Activated naive CD4-positive, alpha-beta T cell treated with anti-CD3 and anti-CD28 coated beads, Interleukin-2, amount 50 U/mL, for 16 hours (primary cell): Measurements from ENCODE around the gene ULBP2.
"Not testable (repeated sequence)": the region's sequence is repeated elsewhere in the genome, so short reads cannot be mapped to it uniquely, and the experiment has no call there.

Experiments used
- DNase-seq: peaks from one replicate; pipeline ENCODE4 v3.0.0-alpha.2; 2020

ULBP2 gene

DNA sequence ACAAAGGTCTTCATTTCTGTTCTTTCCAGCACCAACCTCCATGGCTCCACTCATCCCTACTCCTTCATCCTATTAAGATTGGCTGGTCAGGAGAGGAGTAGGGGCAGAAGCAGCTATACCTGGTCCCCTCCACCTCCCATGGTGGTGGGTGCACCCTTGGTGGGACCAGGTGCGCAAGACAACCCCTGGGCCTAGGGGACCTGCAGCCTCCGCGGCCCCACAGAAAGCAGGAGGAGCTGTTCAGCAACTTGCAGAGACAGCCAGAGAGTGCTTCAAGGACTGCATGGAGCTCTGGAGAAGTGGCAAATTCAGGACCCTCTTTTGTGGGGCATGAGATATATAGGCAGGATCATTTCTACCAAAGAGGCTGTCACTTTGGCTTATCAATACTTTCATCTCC is 9.8 kb downstream of the ULBP2 start:
- DNase-seq = no peak

DNA sequence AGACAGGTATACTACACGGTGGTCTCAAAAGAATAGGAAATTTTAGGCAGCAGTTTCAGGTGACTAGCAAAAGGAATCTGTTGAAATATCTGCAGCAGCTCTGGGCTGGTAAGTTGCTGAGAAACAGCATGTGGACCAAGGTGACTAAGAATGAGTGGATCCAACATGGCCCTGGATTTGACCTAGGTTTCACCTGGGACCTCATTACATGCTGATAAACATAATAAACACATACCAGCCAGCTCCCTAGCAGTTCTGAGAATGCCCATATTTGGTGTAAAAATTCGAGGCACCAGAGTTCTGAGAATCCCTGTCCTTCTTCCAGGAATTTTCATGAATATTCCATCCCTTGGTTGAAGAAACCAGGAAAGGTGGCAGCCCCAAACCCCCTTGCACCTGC is 11.6 kb downstream of the ULBP2 start:
- not testable (repeated sequence) for DNase-seq

DNA sequence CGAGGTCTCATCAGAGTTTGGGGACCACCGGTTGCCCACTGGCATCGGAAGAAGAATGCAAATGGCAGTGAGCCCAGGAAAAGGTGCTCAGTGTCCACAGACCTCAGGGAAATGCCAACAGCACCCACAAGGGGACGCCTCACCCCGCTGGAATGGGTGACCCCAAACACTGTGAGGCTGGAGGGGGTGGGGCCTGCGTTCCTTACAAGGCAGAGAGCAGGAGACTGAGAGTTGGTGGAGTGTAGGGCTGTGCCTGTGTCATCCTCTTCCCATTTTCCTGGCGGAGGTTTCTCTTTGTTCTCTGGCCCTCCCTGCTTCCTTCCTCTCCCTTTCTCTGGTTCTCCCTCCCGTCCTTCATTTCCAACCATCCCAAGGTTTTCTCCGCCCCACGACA is 12.1 kb downstream of the ULBP2 start:
- not testable (repeated sequence) for DNase-seq

DNA sequence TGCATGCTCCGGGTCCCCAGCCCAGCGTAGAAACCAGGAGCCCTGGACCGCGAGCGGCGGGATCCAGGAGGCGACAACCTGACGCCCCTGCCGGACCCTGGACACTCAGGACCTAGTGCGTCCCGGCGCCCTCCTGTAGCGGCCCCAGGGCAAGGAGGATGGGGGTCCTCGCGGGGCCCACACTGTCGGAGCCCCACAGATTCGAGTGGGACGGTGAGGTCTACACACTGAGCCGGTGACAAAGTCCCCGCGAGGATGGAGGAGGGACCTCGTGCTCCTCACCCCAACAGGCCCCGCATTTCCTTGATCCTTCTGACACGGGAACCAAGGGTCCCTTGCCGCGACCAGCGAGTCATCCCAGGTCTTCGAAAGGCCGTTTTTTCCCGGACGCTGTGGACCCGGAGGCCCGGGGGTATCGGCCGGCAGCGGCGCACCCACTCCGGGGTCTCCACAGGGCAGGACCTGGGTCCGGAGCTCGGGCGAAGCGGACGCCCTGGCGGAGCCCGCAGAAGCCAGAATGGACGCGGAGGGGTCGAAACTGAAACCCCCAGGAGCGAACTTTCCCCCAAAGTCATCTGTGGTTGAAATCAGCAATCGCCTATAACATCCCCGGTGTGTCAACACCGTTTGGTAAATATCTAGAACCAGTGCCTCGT is 12.6 kb downstream of the ULBP2 start:
- not testable (repeated sequence) for DNase-seq

DNA sequence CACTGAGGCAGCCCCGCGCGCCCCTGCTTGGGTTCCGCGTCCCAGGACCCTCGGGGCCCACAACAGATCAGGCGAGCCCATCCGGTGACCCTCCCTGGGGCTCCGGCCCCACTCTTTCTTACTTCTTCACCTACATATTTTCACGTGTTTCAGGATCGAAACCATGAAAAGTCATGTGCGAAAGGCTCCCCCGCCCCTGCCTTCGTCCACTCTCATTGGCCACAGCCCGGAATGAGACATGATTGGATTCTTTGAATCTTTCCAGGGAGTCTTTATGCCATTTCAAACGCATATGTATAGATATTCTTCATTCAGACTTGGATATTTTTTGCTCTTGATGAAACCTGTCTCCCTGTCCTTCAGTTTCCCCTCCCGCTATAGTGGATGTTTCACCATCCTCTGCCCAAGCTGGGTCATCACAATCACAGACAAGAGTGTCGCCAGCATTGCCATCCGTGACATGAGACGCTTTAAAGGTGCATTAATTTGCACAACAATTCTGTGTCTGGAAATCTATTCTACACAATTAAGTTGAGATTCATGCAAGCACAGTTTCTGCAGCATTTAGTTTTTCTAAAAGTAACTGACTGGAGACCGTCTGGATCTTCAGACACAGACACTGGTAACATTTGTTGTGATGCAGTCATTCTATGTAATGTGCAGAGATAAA is 13.3 kb downstream of the ULBP2 start:
- not testable (repeated sequence) for DNase-seq

DNA sequence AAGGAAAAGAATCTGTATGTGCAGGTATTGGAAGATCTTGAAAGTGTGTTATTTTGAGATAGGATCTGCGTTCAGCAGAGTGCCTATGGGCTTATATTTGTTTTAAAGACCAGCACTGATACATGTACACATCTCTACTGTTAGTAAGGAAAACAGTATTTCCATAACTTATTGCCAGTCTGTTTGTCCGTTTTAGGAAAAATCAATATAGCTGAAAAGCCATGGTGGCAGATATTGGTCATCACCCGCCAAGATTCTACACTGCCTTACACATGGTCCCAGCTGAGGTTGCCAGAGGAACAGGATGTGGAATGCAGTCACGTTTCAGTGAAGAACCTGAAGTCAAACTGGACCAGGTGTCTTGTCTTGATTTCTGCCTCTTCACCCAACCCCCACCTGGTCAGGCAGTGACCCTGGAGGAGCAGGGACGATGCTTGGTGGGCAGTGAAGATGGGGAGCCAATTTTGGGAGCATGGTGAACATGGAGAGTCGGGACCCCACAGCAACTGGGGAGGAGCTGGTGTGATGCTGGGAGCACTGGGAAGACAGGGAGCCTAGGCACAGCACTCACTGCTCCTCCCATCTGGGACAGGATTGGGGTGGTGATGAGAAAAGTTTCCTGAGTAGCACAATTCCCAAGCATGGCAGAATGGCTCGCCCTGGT is 14.0 kb downstream of the ULBP2 start:
- DNase-seq = not testable (repeated sequence)

DNA sequence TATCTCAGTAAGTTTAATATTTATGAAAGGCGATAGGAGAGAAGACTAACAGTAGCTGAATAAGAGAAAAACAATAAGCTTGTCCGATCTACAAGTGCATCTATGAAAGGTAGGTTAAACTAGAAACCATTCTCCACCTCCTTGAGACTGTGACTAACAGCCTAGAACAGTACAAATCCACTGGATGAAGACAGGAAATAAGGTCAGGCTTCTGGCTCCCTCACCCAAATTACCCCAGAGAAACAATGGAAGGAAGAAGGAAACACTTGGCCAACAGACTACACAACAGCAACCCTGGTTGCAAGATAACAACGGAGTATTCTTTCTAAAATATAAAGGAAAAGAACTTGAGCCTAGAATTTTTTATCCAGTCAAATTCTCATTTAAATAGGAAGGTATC is 16.3 kb downstream of the ULBP2 start:
- not testable (repeated sequence) for DNase-seq

DNA sequence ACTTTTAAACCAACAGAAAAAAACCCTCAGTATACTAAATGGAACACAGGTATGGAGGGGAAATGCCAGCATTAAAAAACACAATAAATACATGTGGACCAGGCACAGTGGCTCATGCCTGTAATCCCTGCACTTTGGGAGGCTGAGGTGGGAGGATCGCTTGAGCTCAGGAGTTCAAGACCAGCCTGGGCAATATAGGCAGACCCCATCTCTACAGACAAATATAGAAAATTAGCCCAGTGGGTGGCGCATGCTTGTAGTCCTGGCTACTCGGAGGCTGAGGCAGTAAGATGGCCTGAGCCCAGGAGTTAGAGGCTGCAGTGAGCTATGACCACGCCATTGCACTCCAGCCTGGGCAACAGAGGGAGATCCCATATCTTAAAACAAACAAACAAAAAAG is 18.0 kb downstream of the ULBP2 start:
- not testable (repeated sequence) for DNase-seq

DNA sequence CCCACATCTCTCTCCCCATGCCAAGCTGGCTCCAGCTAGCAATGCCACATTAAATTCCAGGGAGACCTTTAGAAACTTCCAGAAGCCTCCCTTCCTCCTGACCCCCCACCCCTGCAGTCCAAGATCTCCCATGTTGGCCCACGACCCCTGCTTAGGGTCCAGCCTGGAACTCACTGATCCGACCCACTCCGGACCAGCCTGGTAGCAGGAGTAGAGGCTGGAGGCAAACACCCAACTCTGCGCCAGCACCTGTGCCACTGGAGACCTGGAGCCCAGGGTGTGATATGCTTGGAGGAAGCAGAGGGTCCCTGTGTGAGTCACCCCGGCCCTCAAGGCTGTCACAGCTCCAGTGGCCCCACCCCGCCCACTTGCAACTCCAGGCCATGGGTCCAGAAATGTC is 18.7 kb downstream of the ULBP2 start:
- no peak for DNase-seq

DNA sequence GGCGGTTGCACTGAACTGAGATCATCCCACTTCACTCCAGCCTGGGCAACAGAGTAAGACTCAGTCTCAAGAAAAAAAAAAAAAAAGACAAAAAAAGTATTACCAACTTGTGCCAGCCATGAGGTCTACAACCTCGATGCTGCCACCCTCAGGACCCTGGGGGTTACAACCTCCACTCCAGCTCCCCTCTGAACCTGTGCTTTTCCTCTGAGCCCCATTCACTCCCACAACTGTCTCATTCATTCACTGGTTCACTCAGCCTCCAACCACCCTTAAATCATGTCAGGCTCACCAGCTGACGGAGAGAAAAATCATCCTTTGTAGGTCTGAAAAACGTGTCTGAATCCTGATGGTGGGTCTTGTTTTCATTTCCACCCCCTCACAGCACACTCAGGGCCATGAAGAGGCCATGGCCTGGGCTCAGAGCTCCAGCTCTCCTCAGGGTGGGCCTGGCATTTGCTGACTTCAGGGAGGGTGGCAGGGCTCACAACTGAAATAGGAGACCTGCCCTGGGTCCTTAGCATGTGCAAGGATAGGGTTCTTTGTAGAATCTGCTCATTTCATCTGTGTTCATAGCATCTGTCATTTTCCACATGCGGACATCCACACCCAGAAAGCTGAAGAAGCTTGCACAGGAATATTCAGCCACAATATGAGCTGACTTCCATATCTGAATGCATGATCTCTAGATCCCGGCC is 20.1 kb downstream of the ULBP2 start:
- DNase-seq = peak; percentile 53

DNA sequence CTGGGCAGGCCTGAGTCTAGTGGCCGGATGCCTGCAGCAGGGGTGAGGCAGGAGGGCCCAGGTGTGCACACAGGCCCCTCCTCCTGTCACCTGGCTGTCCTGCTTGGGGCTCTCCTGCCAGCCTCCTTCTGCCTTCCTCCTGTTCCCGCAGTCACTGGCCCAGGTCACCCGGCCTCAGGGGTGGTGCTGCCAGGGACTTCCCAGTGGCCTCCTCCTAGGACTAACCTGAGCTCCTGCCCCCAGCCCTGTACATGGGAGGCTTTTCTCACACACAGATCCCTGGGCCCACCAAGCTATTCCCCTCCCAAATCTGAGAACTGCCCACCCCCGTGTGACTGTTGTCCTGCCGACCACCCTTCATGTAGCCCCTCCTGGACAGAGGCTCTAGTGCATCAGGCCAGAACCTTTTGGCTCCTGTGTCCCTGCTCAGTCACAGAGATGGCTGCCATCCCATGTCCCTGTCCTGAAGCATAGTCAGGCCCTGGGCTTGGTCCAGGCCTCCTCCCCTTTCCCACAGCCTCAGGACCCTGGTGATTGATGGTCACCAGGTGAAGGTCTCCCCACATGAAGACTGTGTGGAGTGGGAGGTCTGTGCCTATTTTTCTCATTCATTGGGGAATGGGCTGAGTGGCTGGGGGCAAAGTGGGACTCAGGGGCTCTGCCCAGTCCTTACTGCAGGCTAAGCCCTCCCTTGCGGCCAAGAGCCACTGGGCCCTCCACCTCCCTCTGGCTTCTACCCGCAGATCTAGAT is 20.8 kb downstream of the ULBP2 start:
- DNase-seq = no peak

DNA sequence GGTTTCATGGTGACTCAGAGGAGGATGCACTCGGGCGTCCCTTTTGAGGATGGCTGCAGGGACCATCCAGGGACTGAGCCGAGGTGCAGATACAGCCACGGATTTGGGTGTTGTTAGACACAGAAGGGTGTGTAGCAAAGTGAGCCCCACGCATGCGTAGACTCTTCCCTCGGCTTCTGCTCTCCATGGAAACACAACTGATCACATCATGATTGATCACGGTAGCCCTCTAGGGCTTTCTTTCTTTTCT is 21.3 kb downstream of the ULBP2 start:
- DNase-seq = peak; percentile 59

DNA sequence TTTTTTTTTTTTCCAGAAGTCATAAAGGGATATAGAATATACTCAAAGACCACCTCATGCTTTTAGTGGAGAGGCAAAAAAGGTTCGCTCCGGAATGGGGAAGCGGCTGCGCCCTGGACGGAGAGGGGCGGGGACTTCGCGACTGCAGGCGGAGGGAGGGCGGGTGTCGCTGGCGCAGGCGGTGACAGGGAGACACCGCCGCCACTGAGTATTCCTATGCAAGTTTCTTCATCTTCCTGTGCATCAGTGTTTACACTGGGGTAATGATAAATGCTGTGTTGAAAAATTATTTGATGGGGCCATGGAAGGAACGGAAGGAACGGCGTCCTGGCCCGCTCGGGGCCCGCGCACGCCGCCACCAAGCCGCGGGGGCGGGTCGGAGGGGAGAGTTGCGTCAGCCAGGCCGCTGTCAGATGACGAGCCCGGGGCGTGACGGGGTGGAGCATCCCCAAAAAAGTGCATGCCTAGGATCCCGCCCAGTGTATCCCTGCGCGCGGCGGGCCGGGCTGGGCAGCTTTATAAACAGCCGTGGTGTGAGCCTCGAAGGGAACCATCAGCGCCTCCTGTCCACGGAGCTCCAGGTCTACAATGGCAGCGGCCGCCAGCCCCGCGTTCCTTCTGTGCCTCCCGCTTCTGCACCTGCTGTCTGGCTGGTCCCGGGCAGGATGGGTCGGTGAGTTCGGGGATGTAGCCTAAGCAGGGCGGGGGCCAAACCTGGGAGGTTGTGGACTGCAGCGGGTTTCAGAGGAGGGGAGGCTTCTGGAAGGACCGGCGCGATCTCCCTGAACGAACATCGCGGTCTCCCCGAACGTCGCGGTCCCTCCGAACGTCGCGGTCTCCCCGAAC is 21.9 kb downstream of the ULBP2 start, which contains the start of gene ULBP1:
Gene ULBP1, plus strand, starts transcription at position 482 of the 846 bp plus-strand sequence. Its CDS starts 107 bp downstream, at position 589.
- DNase-seq = peak; percentile 86

DNA sequence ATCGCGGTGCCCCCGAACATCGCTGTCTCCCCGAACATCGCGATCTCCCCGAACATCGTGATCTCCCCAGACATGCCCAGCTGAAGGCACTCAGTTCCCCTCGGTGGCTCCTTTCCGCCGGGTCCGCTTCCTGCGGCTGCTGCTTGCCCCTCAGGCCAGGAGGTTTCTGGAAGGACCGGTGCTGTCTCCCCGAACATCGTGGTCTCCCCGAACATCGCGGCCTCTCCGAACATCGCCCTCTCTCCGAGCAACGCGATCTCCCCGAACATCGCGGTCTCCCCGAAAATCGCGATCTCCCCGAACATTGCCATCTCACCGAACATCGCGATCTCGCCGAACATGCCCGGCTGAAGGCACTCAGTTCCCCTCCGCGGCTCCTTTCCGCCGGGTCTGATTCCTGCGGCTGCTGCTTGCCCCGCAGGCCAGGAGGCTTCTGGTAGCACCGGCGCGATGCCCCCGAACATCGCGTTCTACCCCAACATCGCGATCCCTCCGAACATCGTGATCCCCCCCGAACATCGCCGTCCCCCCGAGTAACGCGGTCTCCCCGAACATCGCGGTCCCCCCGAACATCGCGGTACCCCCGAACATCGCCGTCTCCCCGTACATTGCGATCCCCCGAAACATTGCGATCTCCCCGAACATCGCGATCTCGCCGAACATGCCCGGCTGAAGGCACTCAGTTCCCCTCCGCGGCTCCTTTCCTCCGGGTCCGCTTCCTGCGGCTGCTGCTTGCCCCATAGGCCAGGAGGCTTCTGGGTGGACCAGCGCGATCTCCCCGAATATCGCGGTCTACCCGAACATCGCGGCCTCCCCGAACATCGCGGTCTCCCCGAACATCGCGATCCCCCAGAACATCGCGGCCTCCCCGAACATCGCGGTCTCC is 22.7 kb downstream of the ULBP2 start:
- DNase-seq = peak; percentile 30

DNA sequence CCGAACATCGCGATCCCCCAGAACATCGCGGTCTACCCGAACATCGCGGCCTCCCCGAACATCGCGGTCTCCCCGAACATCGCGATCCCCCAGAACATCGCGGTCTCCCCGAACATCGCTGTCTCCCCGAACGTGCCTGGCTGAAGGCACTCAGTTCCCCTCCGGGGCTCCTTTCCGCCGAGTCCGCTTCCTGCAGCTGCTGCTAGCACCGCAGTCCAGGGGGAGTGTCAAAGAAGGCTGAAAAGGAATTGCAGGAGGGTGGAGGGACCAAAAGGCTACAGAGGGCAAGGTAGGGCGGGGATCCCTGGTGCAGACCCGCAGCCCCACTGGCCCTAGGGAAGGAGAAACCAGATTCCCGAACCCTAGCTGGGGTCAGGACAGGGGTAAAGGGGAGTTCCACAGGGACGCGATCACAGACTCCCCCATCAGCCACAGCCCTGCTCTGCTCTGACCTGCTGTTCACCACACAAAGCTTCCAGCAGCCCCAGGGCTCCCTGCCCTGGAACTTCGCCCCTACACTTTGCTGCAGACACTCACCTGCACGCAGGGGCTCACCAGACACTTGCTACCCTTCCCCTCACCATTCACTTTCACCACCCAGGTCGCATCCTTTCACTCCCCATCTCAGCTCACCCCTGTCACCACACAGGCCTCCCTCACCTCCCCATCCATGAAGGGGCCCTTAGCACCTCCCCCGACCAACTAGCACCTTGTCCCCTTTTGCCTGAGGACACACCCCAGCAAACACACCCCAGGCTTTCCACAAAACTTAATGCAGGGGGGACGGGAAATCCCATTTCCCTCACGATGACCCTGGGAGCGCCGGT is 23.6 kb downstream of the ULBP2 start:
- peak; percentile 30 for DNase-seq

DNA sequence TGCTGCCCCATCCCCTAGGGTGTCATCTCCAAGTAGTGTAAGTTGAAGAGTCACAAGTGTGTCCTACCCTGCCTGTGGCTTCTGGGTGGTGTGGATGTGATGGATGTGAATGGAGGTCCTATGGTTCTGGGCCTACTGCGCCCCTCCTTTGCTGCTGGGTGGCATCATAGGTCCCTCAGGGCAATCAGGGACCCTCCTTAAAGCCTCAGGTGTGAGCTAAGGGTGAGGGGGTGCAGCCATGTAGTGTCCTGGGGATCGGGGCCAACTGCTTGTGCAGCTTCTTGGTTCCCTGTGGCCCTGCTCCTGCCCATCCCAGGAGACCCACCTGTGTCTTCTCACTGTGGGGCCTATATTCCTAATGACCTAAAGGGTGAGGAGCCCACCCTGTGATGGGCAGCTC is 24.5 kb downstream of the ULBP2 start:
- DNase-seq = not testable (repeated sequence)

DNA sequence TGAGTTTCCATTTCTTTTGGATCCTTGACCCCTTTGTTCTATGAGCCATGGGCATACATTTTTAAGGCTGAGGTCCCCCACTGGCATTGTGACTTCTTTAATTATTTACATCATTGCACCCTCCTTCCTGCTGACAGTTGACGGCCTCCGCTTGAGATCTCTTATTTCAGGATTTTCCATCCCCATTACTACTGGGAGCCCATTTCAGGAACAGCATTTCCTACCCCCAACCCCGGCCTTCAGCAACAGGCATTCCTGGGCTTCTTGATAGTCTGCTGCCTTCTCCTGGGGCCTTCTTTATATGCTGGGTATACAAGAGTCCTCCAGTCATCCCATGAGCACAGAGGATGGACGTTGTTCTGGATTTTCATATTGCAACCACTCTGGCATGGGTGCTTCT is 25.8 kb downstream of the ULBP2 start:
- DNase-seq = no peak

DNA sequence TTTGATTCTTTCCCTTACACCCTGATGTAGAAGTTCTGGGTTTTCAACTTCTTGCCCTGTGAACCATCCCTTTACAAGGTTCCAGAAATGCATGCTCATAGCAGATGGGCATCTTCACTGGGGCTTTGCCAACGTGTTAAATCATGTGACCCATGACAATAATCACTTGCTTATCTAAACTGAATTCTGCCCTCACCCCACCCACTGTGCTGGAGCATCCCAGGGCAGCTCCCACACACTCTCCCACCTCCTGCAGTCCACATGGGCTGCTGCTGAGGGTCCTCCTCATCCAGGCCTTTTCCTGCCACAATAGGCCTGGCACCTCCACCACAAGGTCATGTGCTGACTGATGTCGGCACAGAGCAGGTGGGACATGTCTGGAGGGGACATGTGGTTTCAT is 26.2 kb downstream of the ULBP2 start:
- not testable (repeated sequence) for DNase-seq

DNA sequence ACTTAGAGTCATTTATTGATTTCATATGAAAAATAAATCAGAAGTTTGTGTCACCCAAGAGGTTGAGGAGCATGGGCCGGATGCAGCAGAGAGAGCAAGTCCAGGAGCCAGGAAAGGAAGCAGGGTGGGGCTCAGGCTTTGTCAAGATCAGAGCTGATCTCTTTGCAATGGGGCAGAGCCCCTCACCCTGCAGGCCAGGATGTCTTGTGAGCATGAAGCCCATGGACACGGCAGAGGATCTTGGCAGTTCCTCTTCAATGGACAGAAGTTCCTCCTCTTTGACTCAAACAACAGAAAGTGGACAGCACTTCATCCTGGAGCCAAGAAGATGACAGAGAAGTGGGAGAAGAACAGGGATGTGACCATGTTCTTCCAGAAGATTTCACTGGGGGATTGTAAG is 27.1 kb downstream of the ULBP2 start:
- DNase-seq = not testable (repeated sequence)

DNA sequence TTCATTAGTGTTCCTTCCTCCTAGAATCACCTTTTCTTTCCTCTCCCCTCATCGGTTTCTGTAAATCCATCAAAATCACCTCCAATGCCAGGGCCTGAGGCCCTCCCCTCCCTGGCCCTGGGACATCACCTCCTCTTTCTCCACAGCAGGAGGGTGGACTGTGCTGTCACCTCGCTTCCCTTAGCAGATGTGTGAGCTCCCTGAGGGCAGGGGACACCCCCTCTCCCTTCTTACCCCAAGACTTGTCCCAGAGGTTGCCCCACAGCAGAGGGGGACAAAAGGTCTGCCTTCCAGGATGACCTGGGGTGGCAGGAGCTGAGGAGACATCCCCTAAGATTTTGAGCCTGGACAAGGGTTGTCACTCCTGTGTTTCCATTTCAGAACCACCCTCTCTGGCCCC is 27.8 kb downstream of the ULBP2 start:
- no peak for DNase-seq
